GM18517 (cell line): ENCODE results near the gene WNK3.
"Not testable (repeated sequence)": the region's sequence is repeated elsewhere in the genome, so short reads cannot be mapped to it uniquely, and the experiment has no call there.

Experiments used
- ATAC-seq: cut with Tn5 transposase; IDR thresholded peaks from one replicate; pipeline ENCODE4 v1.9.1; 2021; ENCODE audit warnings: mild to moderate bottlenecking, moderate library complexity; ENCODE audit not compliant: unreplicated experiment

The WNK3 gene

DNA sequence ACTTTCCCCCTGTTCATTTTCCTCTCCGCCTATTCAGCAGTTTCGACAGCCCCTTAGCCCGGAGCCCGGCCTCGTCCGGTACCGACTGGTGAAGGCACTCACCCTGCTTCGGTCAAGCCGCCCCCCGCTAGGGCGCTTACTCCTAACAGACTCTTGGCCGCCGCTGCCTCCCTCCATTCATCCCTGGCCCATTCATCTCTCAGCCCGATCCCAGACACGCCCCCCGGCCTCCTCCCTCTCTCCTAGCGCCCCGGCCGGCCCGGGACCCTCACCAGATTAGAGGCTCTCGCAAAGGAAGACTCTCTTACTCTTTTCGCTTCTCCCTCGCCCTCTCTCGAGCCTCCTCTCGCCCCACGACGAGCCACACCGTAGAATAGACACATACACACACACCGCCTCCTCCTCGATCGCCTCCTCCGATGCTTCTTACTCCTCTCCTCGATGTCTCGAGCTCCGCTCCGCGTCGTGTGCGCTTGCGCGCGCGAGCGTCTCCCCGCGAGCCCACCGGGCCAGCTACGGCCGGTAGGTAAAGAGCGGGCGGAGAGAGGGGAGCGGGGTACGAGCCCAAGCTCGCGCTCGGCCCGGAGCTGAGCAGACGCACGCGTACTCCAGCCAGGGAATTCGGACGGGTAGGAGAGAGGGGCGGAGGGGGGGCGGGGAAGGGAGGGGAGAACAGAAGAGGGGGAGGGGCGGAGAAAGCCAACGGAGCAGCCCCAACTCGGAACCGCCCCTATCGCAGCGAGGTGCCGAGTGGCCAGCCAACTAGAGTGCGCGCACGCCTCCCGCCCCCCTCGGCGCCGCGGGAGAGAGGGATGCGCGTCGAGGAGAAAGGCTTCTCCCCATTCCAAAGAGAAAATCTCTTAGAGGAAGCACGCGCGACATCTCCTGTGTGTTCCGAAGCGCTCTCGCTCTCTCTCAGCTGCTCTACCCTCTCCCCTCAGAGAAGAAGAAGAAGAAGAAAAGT lies at the start of gene WNK3:
Gene WNK3, minus strand, starts transcription at position 633 of the 964 bp plus-strand sequence.
- ATAC-seq, result no peak

DNA sequence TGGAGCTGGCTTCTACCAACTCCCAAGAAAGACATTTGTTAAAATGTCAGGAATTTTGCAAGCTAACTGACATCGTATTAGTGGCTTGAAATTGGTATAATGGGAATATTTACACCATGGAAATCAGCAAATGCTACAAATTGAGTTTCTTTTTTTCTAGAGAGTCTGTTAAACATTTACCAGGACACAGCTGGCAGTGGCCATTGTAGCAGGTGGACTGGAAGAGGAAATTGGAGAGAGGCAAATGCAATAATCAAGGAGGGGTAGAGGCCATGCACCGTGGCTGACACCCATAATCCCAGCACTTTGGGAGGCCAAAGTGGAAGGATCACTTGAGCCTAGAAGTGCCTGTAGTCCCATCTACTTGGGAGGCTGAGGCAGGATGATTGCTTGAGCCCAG lies 49.4 kb upstream of the WNK3 start:
- no peak for ATAC-seq

DNA sequence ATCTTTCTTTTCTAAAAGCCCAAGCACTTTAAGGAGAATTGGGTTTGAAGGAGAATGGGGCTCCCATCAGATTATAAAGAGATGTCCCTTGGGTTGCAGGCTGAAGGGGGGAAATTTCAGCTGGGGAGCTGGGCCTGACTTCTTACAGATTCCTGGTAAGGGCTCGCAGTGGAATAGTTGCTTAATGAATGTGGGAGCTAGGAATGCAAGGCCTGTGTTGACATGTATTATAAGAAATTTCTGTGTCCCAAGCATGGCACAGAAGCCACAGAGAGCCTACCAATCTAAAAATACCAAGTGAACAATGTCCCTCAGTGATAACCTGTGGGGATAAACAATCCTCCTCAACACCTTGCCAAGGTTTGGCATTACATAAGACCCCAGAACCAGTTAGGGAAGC lies 39.3 kb upstream of the WNK3 start:
- ATAC-seq, result no peak

DNA sequence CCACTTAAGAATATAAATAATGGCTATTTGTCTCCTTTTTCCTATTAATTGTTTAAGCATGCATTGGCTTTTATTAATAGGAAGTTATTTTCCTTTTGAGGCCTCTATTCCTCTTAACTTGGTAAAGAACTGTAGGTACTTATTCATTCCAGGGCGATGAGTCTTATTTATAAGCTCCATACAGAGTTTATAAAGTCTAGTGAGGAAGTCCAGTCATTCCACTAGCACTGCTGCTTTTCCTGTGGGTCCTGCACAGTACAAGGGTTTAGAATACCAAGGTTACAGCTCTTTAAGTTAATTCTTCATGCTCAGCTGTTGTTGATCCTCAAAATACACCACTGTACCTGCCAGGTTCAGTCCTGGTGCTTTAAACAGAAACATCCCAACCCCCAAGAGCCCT lies 28.5 kb upstream of the WNK3 start:
- ATAC-seq, result no peak

DNA sequence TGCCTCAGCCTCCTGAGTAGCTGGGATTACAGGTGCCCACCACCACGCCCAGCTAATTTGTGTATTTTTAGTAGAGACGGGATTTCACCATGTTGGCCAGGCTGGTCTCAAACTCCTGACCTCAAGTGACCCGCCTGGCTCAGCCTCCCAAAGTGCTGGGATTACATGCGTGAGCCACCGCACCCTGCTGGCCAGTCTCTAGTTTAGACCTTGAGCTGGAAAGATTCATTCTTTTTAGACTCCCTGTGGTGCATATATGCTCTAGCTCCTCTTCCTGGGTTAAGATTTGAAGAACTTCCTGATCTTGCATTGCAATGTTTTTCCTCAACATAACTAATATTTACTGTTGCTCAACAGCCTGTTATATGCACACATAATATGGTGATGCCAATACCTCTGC lies 26.8 kb upstream of the WNK3 start:
- ATAC-seq, result not testable (repeated sequence)

DNA sequence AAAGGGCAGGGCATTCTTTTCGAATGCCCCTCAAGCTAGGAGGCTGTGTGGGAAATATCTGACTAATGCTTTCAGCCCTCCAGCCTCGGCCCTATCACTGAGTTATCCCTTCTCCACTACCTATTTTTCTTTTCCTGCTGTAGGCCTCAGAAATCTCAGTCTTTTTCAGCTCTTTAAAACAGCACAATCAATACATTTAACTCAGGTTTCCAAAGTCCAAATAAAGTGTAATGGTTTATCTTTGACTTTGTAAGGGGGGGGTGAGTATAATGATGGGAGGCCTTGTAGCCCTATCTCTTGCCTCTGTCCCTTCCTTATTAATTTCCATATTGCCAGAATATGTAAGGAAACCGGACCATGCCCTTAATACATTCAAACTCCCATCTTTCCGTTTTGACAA lies 1.6 kb upstream of the WNK3 start:
- no peak for ATAC-seq

DNA sequence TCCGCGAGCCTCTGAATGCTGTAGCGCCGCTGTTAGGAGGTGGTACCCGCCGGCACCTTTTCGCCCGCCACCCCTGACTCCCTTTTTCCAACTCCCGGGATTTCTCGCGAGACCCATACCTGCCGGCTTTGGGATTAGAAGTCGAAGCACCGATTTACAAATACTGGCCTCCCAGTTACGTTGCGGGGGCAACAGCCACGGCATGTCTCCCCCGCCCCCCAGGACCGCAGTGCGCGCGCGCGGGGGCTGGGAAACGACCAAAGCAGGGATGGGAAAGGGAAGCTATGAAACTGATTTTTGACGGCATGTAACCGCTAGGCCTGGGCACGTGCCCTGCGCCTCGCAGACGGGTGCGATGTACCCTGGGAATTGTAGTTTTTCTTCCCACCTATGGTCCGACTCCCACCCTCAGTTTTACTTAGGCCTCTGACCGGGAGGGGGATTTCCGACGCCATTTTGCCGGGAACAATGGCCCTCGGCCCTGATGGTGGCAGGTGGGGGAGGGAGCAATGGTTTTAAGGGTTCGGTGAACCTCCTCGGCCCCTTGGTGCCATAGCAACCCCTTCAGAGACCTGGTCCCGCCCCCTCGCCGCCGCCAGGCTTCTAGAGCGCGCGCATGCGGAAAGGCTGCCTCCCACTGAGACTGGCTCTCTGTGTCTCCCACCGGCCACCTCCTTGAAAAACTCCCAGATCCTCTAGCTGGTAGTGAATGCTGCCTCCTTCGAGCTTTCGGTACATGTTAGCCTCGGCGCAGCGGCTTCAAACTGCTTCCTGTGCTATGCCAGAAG lies 772 bp upstream of the WNK3 start:
- no peak for ATAC-seq

DNA sequence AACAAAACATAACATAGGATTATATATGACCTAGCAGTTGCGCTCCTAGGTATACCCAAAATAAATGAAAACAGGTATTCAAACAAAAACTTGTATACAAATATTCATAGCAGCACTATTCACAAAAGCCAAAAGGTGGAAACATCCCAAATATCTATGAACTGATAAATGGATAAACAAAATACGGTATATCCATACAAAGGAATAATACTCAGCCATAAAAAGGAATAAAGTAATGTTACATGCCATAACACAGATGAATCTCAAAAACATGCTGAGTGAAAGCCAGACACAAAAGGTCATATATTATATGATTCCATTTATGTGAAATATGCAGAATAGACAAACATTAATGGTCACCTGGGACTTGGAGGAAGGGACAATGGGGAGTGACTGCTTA lies 5.2 kb downstream of the WNK3 start:
- no peak for ATAC-seq

DNA sequence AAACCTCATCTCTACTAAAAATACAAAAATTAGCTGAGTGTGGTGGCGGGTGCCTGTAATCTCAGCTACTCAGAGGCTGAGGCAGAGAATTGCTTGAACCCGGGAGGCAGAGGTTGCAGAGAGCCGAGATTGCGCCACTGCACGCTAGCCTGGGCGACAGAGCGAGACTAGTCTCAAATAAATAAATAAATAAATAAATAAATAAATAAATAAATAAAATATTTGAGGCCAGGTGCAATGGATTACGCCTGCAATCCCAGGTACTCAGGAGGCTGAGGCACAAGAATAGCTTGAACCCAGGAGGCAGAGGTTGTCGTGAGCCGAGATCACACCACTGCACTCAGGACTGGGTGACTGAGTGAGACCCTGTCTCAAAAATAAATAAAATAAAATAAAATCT lies 20.5 kb downstream of the WNK3 start:
- ATAC-seq, result not testable (repeated sequence)

DNA sequence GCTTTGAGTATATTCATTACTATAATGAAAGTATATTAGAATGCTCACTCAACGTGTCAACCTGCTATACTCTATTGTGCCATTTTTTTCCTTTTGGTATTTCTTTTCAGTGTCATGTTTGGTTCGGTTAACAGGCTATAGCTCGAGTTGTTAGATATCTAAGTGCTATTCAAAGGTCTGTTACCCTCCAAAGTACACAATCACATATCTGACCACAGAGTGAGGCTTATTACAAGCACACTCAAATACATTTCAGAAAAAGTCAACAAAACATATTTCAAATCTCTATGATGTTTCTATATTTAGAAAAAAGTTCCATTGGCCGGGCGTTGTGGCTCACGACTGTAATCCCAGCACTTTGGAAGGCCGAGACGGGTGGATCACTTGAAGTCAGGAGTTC lies 32.8 kb downstream of the WNK3 start:
- no peak for ATAC-seq

DNA sequence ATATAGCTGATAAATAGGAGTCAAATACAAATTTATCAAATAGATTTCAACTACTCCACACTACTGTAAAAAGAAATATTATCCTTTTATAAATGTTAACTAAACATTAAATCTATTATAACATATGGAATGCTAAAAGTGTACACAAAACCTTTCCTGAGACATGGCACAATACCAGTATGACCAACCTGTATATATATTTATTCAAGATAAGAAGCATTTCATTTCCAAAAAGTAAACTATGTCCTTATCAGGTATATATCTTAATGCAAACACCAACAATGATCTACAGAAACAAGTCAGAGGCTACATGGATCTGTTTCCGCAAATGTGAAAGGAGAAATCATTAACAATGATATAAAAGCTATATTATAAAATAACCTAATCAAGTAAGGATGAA lies 37.8 kb downstream of the WNK3 start:
- no peak for ATAC-seq

DNA sequence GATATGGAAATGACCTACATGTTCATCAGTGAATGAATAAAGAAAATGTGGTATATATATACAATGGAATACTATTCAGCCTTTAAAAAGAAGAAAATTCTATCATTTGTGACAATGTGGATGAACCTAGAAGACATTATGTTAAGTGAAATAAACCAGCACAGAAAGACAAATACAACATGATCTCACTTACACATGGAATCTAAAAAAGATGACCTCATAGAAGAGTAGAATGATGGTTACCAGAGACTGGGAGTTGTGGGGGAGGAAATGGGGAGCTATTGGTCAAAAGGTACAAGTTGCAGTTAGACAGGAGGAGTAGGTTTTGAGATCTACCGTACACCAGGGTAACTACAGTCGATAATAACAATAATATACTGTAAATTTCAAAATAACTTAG lies 51.5 kb downstream of the WNK3 start:
- no peak for ATAC-seq

DNA sequence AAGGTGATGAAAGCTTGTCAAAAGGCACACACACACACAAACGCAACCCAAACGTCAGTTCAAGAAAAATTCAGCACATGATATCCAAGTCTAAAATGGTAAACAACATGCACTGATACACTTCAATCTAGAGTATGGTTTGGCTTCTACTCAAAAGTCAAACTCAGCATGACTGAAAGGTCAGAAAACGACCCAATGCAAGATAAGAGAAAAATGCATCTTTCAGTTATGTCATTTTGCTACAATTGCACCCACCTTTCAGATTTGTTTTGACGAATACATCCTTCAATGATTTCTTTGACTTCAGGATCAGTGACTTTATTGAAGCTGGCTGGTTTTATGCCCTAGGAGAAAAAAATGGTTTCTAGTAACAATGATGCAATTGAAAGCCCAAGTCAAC lies 56.3 kb downstream of the WNK3 start:
- ATAC-seq, result no peak

DNA sequence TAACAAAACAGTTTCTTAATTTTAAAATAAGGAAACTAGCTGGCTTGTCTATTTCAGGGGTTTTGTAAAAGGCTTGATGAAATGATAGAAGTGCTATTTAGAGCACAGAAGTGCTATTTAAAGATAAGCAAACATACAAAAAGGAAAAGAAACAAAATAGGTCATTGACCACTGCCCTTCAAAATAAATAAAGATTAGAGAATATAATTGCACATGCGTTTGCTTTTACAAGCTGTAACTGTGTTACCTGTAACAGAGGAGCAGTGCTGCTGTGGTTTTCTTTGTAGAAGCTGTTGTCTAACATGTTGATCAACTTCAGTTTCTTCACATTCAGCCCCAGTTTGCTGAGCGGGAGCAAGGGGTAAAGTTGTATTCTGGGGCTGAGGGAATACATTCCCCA lies 63.5 kb downstream of the WNK3 start:
- ATAC-seq, result no peak

DNA sequence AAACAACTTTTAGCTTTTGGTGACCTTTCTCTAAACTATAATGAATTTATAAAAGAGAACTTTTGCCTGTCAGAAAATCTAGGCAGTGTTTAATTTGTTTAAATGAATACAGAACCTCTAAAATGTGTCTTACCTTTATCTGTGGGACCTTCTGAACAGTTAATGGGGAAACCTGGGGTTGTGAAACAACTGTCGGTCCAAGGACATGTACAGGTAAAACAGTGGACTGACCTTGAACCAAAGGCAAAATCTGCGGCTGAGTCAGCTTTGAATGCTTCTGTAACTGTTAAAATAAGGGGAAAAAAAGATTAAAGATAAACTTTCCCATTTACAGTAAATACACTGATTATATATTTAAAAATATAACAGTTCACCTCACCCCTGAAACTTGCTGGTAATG lies 65.1 kb downstream of the WNK3 start:
- no peak for ATAC-seq

DNA sequence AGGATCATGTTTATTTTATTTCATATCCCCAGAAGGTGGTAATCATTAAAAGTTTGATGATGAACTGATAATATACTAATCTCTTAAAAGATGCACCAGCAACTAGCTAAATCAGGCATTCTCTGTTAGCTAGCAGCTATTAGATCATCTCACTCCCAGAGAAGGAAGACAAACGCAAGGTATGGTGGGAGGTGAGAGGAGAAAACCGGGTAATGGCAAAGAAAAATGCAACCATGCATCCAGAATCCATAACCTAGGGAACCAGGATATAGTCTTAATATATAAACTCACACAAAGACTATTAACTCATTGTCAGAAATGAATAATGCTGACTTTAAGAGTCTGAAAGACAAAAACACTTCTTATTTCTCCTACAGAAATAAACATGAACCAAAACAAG lies 66.1 kb downstream of the WNK3 start:
- no peak for ATAC-seq

DNA sequence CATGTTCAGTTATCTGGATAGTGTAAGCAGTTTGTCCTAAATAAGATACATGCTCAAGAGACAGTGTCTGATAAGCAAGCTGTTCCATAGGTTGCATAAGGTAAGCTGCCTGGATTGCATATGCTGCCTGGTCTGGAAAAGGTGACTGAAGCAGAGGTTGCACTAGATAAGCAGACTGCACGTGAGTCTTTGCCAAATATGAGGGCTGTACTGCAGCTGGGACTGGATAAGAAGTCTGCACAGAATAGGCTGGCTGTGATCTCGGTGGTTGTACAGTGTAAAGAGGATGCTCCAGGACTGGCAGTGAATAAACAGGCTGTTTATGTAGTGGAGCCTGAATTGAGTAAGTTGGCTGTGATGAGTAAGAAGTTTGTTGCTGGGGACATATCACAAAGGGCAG lies 68.9 kb downstream of the WNK3 start:
- no peak for ATAC-seq

DNA sequence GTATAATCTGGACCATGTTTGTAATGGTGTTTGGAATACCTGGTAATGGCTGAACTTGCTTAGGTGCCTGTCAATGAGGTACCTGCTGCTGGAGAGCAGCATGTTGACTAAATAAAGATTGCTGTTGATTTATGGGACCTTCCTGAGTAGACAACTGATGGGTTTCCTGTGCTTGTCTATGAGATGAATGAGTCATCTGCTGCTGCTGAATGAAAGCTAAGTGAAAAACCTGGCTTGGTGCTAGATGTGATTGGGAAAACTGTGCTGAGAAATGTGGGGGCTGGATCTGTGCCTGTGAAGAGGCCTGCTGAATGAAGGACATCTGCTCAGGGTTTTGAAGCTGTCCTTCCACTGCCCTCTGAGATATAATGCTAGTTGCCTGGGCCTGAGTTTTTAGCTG lies 69.6 kb downstream of the WNK3 start:
- ATAC-seq, result no peak

DNA sequence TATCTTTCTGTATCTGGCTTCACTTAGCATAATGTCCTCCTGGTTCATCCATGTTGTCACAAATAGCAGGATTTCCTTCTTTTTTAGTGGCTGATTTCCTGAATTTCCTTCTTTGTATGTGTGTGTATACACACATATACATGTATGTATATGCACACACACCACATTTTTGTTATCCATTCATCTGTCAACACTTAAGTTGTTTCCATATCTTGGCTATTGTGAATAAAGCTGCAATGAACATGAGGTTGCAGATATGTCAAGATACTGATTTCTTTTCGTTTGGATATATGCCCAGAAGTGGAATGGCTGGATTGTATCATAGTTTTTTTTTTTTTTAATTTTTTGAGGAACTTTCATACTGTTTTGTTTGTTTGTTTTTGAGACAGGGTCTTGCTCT lies 76.2 kb downstream of the WNK3 start:
- no peak for ATAC-seq

DNA sequence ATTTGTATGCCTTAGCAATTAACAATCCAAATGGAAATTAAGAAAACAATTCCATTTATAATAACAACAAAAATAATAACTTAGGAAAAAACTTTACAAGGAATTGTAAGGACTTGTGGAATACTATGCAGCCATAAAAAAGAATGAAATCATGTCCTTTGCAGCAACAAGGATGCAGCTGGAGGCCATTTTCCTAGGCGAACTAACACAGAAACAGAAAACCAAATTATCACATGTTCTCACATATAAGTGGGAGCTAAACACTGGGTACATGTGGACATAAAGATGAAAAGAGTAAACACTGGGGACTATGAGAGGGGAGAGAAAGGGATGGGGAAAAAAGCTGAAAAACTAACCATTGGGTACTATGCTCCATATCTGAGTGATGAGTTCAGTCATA lies 77.4 kb downstream of the WNK3 start:
- no peak for ATAC-seq

DNA sequence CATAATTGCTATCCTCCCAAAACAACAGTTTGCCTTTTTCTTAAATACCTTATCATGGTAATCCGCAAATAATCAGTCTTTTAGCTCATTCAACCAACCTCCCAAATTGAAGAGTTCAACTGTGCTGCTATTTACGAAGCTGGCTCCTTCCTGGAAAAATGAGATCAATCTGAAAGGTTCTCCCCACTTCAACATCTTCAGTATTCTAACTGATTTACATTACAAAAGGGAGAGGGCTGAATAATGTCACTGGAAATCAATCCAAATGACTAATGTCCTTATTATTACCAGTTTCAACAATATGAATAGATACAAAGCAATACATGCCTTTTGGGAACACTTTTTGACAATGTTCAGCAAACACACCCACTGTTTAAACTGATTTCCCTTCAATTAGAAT lies 86.2 kb downstream of the WNK3 start:
- ATAC-seq, result no peak

DNA sequence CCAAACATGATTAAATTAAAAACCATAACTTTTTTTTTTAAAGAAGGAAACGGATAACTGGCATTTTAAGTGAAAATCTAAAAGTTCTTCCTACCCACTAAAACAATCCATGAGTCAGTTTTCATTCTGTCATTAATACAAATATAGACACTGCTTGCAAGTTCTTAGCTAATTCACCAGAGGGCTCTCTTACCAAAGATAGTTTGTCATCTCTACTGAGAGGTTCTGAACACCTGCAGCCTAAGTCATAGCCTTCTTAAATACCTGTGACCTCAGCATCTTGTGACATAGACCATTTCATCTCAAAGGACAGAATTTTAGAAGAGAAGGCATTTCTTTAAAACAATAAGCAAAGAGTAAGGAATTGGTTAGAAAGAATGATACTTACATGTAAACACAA lies 109.5 kb downstream of the WNK3 start:
- no peak for ATAC-seq
